Adipose tissue (tissue), 3 donors: ENCODE data around the gene SMIM45.

Experiments used
- H3K27ac ChIP-seq: one replicate; pipeline ENCODE4 v1.5.1; 2013; ENCODE audit warnings: low read depth, low read length
- WGBS, 3 donors: extraction: QIAGEN DNeasy Blood & Tissue Kit; methylation state at CpG; one replicate each; pipeline ENCODE4 v1.1.7; 2013; 5-methylcytosine and 5-hydroxymethylcytosine counted together
- donor health status: healthy with polysubstance abuse.
- donor health status: Bipolar disorder and iron deficiency.
- donor health status: healthy.

SMIM45 gene

DNA sequence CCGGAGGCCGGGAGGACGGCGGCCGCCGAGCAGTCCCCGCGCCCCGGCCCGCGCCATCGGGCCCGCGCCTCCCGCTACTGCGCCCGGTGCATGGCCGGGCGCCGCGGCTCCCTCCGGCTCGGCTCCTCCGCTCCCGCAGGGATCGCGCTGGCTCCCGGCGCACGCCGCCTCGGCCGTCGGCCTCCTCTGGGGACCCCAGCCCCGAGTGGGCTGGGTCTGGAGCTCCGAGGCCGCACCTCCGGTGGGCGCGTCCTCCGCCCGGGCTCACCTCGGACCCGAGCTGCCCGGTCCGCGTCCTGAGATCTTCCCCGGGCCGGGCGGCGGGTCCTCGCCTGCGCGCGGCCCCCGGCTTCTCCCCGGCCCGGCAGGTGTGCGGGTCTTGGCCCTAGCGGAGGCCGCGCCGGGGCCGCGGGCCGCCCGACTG lies 37.3 kb upstream of the SMIM45 start:
- no peak overlapping the region for H3K27ac ChIP-seq
- WGBS, 3 donors, result 1% methylated on average over 34 to 67 of the region's 67 CpGs

DNA sequence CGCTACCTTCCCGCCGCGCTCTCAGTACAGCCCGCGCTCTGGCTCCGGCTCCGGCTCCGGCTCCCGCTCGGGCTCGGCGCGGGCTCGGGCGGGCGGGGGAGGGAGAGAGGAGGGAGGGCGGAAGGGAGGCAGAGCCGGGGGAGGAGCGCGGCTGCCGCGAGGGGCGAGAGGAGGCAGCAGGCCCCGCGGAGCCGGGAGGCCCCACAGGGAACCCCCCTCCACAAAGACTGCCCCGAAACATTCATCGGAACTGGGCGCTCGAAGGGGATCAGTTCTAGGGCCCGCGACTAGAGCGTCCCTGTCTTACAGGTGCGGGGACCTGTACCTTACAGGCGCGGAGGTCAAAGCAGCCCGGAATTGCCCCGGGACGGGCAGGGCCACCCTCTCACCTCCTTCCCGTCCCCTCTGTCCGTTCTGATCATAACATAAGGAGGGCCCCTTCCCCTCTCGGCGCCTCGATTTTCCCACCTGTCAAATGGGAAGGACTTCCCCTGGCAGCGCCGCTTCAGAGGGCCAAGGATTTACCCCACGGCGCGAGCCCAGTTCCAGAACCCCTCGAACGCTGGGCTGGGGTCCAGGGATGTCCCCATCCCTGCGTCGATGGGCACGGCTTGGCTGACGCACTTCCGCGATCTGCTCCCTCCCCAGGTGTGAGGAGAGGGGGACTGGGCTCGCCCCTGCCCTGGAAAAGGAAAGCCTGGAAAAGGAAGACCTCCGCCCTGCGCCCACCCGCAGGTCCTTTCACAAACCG lies 36.7 kb upstream of the SMIM45 start, which contains the start of gene SHISA8:
Gene SHISA8 (minus strand): TSS at position 40 of the 751 bp plus-strand sequence. CDS start 407 bp downstream, outside the sequence.
- no peak within 1 kb of the TSS for H3K27ac ChIP-seq
- WGBS, 3 donors, result 7 to 9% (median 7%) methylated on average over 48 to 62 of the region's 63 CpGs

DNA sequence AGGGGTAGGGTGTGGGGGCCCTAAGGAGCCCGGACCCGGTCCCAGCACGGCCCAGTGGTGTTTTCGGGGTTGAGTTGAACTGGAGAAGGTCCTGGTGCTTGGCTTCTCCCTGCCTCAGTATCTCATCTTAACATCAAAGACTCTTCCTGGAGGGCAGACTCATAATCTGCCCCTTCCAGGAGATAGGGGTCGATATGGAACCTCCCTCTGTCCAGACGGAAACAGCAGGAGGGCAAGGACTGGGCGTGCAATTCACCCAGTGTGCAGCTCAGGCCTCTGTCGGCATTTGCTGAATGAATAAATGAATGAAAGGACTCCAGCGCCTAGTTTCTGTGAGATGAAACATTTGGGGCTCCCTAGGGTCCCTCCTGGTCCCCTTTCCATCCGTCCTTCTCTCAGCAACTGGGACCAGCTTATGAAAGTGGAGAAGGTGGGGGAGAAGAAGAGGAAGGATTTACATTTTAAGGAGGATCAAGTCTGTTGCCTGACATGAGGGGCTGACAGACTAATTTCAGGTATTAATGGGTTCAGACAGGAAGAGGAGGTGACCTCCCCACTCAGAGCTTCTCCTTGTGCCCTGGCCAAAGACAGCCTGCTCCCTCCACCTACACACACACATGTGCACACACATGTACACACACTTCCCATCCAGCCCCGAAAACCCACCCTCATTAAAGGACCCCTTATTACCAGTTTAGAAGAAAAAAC lies 36.0 kb upstream of the SMIM45 start:
- no peak overlapping the region for H3K27ac ChIP-seq
- WGBS, 3 donors, result 41 to 44% (median 42%) methylated on average over 11 of the region's 11 CpGs

DNA sequence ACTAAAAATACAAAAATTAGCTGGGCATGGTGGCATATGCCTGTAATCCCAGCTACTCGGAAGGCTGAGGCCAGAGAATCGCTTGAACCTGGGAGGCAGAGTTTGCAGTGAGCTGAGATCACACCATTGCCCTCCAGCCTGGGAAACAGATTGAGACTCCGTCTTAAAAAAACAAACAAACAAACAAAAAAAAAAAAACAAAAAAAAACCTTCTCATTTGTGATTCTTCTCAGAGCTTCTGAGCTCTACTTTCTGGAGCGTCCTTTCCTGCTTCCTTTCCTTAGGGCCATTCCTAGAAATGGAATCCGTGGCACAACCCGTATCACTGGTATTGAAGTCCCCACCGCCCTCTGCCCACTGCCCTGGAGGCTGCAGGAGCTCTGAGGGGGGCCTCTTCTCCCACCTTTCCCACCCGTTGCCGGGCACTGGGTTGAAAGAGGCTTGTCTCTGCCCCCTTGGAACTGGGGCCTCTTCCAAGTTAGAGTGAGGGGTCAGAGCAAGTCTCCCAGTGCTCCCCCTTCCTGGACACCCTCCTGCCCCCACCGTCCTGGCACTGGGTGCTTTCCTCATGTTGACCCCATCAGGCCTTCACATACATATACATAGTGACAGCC lies 35.1 kb upstream of the SMIM45 start:
- WGBS, 3 donors, result 49 to 60% (median 59%) methylated on average over 10 of the region's 10 CpGs

DNA sequence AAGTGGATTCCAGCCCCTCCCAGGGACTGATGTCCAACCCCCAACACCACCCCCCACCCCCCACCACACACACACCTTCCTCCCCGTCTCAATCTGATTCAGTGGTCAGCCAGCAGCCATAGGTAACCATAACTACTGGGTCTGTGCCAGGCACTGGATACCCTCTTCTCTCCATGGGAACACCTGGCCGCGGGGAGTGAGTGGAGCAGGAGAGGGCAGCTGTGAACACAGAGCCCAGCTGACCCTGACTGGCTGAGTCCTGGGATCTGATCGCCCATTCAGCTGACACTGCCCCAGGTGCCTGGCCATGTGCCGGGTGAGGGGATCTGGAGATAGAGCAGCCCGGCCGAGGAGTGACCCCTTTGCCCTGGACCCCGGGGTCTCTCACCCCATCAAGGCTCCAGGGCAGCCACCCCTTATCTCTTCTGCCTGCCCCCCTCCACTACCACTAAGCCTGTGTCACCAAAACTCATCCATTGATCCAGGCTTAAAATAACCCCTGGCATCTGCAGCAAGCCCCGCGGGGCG lies 34.5 kb upstream of the SMIM45 start:
- no peak overlapping the region for H3K27ac ChIP-seq
- WGBS, 3 donors, result 58 to 74% (median 63%) methylated on average over 11 of the region's 11 CpGs

More for the DNA sequence above, 35.1 kb upstream of the SMIM45 start:
- H3K27ac ChIP-seq, result no peak overlapping the region

DNA sequence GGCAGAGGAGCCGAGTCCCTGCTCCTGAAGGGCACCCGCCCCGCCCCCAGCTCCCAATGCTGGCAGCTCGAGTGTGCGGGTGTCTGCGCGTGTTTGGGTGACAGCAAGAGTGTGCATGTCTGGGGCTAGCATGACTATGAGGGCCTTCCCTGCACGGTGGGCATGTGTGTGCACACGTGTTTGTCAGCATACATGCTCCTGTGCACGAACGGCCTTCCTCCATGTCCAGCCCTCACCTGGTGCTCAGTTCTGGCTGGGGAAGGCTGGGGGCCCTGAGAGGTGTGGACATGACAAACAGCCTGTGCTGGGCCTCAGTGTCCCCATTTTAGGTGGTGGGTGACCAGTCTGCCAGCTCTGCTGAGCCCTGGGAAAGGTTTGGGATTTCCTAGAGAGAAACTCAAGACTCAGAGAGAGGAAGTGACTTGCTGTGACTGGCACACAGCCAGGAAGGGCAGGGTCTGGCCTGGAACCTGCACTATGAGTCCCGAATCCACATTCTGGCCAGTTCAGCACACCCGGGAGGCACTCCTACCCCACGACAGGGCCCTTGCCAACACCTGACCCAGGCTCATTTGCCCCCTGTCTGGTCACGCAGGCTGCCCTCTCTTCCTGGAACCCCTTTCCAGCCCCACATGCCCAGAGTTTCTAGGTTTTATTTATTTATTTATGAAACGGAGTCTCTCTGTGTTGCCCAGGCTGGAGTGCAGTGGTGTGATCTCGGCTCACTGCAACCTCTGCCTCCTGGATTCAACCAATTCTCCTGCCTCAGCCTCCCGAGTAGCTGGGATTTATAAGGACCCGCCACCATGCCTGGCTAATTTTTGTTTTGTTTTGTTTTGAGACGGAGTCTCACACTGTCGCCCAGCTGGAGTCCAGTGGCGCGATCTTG lies 33.8 kb upstream of the SMIM45 start:
- WGBS, 3 donors, result 54 to 72% (median 61%) methylated on average over 23 of the region's 23 CpGs

DNA sequence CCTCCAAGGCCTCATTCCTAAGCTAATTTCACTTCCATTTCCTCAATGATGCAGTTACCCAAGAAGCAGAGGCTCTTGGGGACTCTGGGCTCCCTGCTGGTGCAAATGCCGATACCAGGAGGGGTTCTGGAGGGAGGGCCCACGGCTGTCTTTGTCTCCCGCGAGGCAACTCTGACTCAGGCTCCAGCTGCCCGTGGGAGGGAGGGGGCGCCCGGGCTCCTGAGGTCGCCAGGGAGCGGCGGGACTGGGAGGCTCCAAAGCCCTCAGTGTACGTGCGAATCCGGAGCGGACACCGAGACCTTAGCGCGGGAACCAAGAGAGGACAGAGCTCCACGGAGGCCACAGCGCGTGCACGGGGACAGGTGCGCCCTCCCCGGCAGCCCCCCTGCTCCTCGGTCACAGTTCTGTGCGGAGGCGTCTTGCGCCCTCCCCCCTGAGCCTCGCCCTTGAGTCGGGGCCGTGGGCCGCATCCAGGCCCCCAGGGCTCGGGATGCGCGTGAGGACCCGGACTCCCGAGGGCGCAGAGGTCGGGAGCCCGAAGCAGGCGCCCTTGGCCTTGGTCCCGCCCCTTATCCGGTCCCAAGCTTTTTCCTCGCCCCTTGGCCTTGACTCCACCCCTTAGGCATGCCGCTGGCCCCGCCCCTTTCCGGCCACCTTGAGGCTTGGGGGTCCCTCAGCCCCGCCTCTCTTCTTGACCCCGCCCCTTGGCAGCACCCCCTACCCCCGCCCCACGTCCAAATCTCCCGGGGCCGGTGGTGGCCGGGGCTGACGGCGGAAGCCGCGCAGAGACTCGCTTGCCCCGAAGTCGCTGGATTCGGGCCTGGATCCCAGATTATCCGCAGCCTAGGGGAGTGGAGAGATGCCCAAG lies 32.4 kb upstream of the SMIM45 start:
- 1 to 3% (median 1%) methylated on average over 46 to 62 of the region's 62 CpGs for WGBS, 3 donors
- no peak overlapping the region for H3K27ac ChIP-seq

More for the DNA sequence above, 33.8 kb upstream of the SMIM45 start:
- H3K27ac ChIP-seq, result no peak overlapping the region

DNA sequence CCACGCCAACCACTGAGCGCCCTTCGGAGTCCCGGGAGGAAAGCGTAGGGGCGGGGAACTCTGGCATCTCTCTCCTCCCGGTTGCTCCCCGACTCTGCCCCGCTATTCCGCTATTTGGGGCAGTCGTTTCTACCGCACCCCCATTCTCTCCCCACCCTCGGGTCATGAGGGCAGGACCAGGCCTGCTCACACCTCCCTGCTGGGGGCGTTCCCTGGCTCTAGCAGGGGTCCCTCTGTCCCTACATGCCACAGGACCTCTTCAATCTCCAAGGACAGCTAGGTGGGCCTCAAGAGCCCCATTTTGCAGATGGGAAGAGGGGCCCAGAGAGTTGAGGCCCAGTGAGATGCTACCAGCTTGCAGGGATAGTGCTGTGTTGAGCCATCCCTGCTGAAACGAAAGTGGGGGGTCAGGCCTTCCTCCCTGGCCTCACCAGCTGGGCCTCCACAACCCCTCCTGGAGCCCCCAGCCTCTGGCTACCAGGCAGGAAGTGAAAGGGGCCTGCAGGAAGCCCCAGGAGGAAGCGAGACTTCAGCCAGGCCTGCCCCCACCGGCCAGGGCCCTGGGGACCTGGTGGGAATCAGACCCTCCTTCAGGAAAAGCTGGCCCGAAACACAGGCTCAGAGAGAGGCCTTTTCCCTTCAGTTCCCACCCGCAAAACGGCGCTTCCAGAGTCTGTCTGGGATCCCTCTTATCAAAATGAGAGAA lies 31.5 kb upstream of the SMIM45 start:
- 38 to 60% (median 40%) methylated on average over 18 to 21 of the region's 21 CpGs for WGBS, 3 donors
- H3K27ac ChIP-seq, result no peak overlapping the region

DNA sequence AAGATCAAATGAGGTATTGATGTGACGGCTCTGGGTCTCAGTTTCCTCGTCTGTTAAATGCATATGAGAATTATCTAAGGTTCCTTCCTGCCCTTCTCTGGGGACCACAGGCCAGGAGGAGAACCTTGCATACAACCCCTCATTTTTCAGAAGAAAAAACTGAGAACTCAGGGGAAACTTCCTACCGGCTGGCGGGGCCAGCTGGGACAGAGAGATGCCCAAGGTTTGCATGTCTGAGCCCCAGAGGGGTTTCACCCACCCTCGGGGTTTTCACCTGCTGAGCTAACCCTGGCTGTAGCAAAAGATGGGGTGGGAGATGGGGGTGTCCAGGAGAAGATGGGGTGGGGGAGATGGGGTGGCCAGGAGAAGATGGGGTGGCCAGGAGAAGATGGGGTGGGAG lies 29.6 kb upstream of the SMIM45 start:
- WGBS, 3 donors, result 85 to 89% (median 87%) methylated on average over 5 of the region's 5 CpGs
- H3K27ac ChIP-seq, result no peak overlapping the region

DNA sequence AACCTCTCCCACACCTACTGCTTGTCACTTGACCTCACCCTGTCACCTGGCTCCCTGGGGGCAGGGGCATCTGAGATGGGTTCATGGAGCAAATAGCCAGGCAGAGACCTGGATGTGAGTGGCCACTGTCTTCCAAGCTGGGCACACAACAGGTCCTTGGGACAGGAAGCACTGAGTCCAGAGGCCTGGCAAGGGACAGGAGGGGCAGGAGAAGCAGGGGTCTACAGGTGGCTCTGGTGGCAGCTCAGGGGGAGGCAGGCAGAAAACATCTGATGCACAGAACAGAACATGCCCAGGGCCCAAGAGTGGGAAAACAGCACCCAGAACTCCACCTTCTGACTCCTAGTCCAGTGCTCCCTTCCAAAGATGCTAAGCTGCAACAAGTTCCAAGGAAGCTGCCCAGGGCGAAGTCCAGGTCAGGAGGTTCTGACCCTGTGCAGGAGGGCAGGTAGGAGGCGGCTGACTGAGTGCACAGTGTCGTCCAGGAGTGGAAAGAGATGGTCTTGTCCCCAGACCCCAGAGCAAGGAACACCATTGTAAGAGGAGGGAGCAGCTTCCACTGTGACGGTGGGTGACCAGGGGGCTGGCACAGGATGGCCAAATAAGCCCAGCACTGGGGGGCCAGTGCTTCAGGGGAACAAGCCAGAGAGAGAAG lies 28.9 kb upstream of the SMIM45 start:
- no peak overlapping the region for H3K27ac ChIP-seq
- 80 to 93% (median 93%) methylated on average over 4 of the region's 4 CpGs for WGBS, 3 donors

DNA sequence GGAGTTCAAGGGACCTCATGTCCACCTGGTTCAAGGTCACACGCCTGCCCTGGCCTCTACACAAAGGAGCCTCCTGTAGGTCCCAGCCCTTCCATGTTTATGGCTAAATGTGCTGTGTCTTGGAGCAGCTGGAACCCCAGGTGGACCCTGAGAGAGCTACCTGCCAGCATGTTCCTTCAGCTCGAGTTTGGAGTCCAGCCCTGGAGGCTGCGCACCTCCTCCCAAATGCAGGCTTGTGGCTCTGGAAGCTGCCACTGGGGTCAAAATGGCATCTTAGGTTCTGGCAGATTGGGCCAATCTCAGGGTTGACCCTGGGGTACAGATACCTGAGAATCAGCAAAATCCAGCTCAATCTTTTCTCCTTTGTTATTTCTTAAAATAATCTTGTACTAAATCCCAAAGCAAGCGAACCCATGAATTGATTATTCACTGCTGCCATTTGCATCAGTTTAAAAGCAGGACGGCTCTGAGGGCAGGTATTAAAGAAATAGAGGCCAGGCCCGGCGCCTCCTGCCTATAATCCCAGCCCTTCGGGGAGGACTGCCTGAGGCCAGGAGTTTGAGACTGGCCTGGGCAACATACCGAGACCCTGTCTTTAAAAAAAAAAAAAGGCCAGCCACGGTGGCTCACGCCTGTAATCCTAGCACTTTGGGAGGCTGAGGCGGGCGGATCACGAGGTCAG lies 28.2 kb upstream of the SMIM45 start:
- 88 to 95% (median 90%) methylated on average over 12 to 14 of the region's 14 CpGs for WGBS, 3 donors
- H3K27ac ChIP-seq, result no peak overlapping the region

DNA sequence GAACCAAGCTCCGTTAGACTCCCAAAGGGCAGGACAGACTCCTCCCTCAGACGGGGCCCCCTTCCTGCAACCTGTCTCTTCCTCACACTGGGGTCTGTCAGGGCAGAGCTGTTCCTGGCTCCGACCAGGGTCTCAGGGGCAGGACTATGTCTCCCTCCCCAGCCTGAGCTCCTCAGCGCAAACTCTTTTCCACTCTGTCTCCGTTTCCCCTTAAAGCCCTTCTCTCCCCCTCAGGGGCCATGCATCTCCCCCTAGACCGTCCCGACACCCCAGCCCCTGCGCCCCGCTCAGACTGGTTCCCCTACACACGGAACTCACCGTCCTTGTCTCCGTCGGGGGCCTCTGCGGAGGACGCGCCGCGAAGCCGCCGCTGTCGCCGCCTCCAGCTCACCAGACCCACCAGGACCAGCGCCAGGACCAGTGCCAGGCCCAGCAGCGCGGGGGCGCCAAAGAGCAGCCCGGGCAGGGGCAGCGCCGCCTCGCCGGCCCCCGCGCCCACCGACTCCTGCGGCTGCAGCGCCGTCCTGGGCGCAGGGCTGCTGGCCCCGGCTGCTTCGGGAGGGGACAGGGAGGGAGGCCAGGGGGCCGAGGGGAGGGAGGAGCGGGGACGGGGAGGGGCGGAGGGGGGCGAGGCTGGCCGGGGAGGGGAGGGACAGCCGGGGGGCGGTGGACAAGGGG lies 26.0 kb upstream of the SMIM45 start:
- H3K27ac ChIP-seq, result no peak overlapping the region
- 4 to 6% (median 5%) methylated on average over 35 to 43 of the region's 48 CpGs for WGBS, 3 donors

DNA sequence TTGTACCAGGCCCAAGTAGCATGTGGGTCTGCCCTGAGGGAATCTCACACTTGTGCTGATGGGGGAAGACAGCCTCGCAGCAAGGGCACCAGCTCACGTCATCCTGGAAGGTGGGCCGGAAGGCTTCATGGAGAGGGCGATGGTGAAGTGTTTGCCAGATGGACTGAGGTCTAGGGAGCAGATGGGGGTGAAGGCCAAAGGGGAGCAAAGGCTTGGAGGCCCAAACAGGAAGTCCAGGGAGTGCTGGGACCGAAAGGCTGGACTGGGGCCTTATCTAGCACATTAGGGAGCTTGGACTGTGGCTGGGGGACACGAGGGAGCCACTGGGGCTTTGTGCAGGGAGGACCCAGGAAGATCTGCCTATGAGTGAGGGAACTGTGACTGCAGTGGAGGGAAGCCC lies 24.1 kb upstream of the SMIM45 start:
- no peak overlapping the region for H3K27ac ChIP-seq
- 74 to 87% (median 80%) methylated on average over 6 of the region's 6 CpGs for whole genome bisulfite sequencing, 3 donors

DNA sequence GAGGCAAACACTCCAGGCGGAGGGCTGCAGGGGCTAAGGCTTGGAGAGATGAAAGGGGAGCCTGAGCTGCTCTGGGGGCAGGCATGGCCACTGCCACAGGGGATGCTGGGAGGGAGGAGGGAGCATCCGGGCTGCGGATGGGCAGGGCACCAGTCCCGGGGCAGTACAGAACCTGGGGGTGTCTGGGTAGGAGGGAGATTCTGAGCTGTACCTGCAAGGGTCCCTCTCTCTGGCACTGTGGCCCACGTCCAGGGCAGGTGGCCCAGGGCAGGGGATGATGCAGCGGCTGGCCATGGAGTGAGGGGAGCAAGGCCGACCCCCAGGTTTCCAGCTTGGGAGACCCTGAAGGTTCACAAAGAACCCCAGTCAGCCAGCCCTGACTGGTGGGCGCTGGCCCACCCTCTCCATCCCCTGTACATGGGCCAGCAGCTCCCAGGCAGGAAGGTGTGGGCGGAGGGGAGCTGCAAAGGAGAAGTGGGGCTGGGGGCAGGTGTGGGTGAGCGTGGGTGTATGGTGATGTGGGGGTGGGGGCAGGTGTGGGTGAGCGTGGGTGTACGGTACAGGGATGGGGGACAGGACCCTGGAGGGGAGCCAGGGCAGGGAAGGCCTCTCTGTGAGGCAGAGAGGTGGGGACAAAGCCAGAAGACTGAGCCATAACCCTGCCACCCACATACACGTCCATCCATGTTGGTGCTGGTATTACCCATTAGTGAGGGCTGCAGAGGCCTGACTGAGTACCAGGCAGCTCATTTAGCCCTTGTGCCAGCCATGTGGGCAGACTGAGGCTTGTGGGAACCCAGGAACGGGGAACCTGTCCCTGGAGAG lies 23.1 kb upstream of the SMIM45 start:
- no peak overlapping the region for H3K27ac ChIP-seq
- WGBS, 3 donors, result 76 to 80% (median 76%) methylated on average over 11 to 14 of the region's 14 CpGs
